Thoracic aorta (tissue), 2 donors: ENCODE data around the gene ANKRD42. TPM values are rescaled to one million over a fixed set of nuclear protein-coding genes. Genes with fewer than 3 reads are reported as not detected.
"Not testable (repeated sequence)": the region's sequence is repeated elsewhere in the genome, so short reads cannot be mapped to it uniquely, and the experiment has no call there.

Source experiments
- ATAC-seq: fragments of 150-250 bp; one replicate; pipeline ENCODE4 v1.8.0; 2017; ENCODE audit warnings: low read depth; ENCODE audit not compliant: insufficient number of reproducible peaks, low FRiP score
- DNase-seq: peaks from one replicate; pipeline ENCODE4 v3.0.0-alpha.2; 2020; ENCODE audit warnings: low spot score
- H3K27ac ChIP-seq, 2 donors: fragments of 200-600 bp; sonication (generic); 1 replicate in 1 of 2; 2 replicates in 1 of 2; pipeline ENCODE4 v1.5.1; 2016; ENCODE audit warnings: mild to moderate bottlenecking in 2 of 2, moderate library complexity in 2 of 2
- H3K27me3 ChIP-seq: fragments of 200-600 bp; sonication (generic); replicated peaks from 2 replicates; pipeline ENCODE4 v1.6.0; 2016; ENCODE audit warnings: mild to moderate bottlenecking; ENCODE audit not compliant: insufficient read depth
- H3K36me3 ChIP-seq: fragments of 200-600 bp; sonication (generic); one replicate; pipeline ENCODE4 v1.5.1; 2016
- H3K4me1 ChIP-seq, 2 donors: fragments of 200-600 bp; sonication (generic); 1 replicate in 1 of 2; 2 replicates in 1 of 2; pipeline versions ENCODE4 v1.5.1 to v1.6.0; 2016; ENCODE audit warnings: low read depth in 2 of 2, mild to moderate bottlenecking in 1 of 2; ENCODE audit not compliant: control insufficient read depth in 1 of 2
- H3K4me3 ChIP-seq: fragments of 200-600 bp; sonication (generic); 2 replicates; pipeline ENCODE4 v1.5.1; 2016; ENCODE audit warnings: mild to moderate bottlenecking
- H3K9me3 ChIP-seq: fragments of 200-600 bp; sonication (generic); 2 replicates; pipeline ENCODE4 v1.5.1; 2016
- CTCF ChIP-seq: fragments of 200-600 bp; sonication (generic); IDR thresholded peaks from one replicate; pipeline ENCODE4 v1.5.1; 2019; ENCODE audit warnings: antibody characterized with exemption
- total RNA-seq, 2 donors: library from RNA; depleted of rRNA; stranded (reverse); fragments of >200 nt; gene quantifications; one replicate each; pipeline versions ENCODE4 v1.1.0 to v1.2.3, GENCODE V29; 2016

Gene ANKRD42
- total RNA-seq, 2 donors from 2014 or later, result 11.6 to 25.6 TPM

GRCh38 chr11:83195649-83196048 lies 2.1 kb downstream of the ANKRD42 start:
- Histone ChIP-seq H3K27ac (peak overlapping the region; percentile 94 to 96), H3K36me3 (peaks cover 10% of the 10 kb centered on the region), H3K4me3 (peak overlapping the region; percentile 92), H3K4me1 (peaks cover 12 to 35% of the 10 kb centered on the region in 2 donors), H3K27me3 (no peaks in the 10 kb centered on the region), H3K9me3 (no peaks in the 10 kb centered on the region)
- no peak for TF ChIP-seq CTCF
- no peak for DNase-seq
- no peak for ATAC-seq

GRCh38 chr11:83200035-83200434 lies 6.5 kb downstream of the ANKRD42 start:
- Histone ChIP-seq H3K4me3 (no peak overlapping the region), H3K27ac (no peak overlapping the region), H3K9me3 (no peaks in the 10 kb centered on the region), H3K36me3 (no peaks in the 10 kb centered on the region), H3K27me3 (no peaks in the 10 kb centered on the region), H3K4me1 (peaks cover 11 to 21% of the 10 kb centered on the region in 2 donors)
- ATAC-seq (no peak), DNase-seq (no peak)
- no peak for TF ChIP-seq CTCF

- H3K27ac ChIP-seq, result no peak overlapping the region
- ATAC-seq (no peak), DNase-seq (no peak)
- no peaks in the 10 kb centered on the region for H3K36me3 ChIP-seq
- no peaks in the 10 kb centered on the region for H3K9me3 ChIP-seq
- no peaks in the 10 kb centered on the region for H3K27me3 ChIP-seq
- H3K4me1 ChIP-seq, result no peaks in the 10 kb centered on the region
- H3K4me3 ChIP-seq, result no peak overlapping the region
- TF ChIP-seq CTCF, result no peak
Observed at GRCh38 chr11:83205608-83206185, 12.2 kb downstream of the ANKRD42 start.

GRCh38 chr11:83206221-83206620 lies 12.7 kb downstream of the ANKRD42 start:
- no peaks in the 10 kb centered on the region for H3K27me3 ChIP-seq
- H3K36me3 ChIP-seq, result peaks cover 3% of the 10 kb centered on the region
- H3K4me1 ChIP-seq, result no peaks in the 10 kb centered on the region
- no peak overlapping the region for H3K27ac ChIP-seq
- H3K4me3 ChIP-seq, result no peak overlapping the region
- no peak for TF ChIP-seq CTCF
- no peak for DNase-seq
- ATAC-seq, result no peak
- H3K9me3 ChIP-seq, result no peaks in the 10 kb centered on the region

GRCh38 chr11:83206771-83207382 lies 13.4 kb downstream of the ANKRD42 start:
- not testable (repeated sequence) for ATAC-seq, H3K36me3 ChIP-seq, DNase-seq, H3K27ac ChIP-seq, H3K27me3 ChIP-seq, H3K9me3 ChIP-seq, H3K4me1 ChIP-seq, H3K4me3 ChIP-seq

GRCh38 chr11:83219095-83219494 lies 25.6 kb downstream of the ANKRD42 start:
- no peaks in the 10 kb centered on the region for H3K27me3 ChIP-seq
- ATAC-seq (no peak), DNase-seq (no peak)
- H3K4me3 ChIP-seq, result no peak overlapping the region
- H3K4me1 ChIP-seq, result no peaks in the 10 kb centered on the region
- H3K9me3 ChIP-seq, result no peaks in the 10 kb centered on the region
- no peak overlapping the region for H3K27ac ChIP-seq
- no peak for TF ChIP-seq CTCF
- no peaks in the 10 kb centered on the region for H3K36me3 ChIP-seq
